Measurements from ENCODE around the gene MAPKAP1. TPM values are rescaled to one million over a fixed set of nuclear protein-coding genes. Genes with fewer than 3 reads are reported as not detected.

MAPKAP1 gene
- total RNA-seq, 4 donors from 2014 or later = 46.7 to 63.0 (median 57.9) TPM

- TF ChIP-seq CTCF (IDR thresholded peaks at IDR 0.05) (no peak), POLR2A (IDR thresholded peaks at IDR 0.05) (no peak)
- intact Hi-C loops (cut with DNase I; ENCODE audit: low total_unique reads) = no loop called here
- DNase-seq (ENCODE audit: low spot score in 2 of 2) = no peak
- H3K4me3 ChIP-seq (ENCODE audit: low read depth, poor library complexity, severe bottlenecking) = no peak overlapping the region
- 98 to 99% methylated on average over 2 of the region's 2 CpGs for WGBS, 2 donors
Observed at GRCh38 chr9:125463926-125464325, 243.1 kb downstream of the MAPKAP1 start.

- no peak for DNase-seq (ENCODE audit: low spot score in 2 of 2)
- WGBS, 2 donors = 80 to 85% methylated on average over 10 of the region's 10 CpGs
- intact Hi-C loops (cut with DNase I; ENCODE audit: low total_unique reads) = no loop called here
- no peak overlapping the region for H3K4me3 ChIP-seq (ENCODE audit: low read depth, poor library complexity, severe bottlenecking)
- TF ChIP-seq CTCF (IDR thresholded peaks at IDR 0.05) = no peak
- no peak for TF ChIP-seq POLR2A (IDR thresholded peaks at IDR 0.05)
Observed at GRCh38 chr9:125462861-125463291, 244.1 kb downstream of the MAPKAP1 start.

GRCh38 chr9:125461636-125462190, 245.3 kb downstream of the MAPKAP1 start:
- TF ChIP-seq CTCF (IDR thresholded peaks at IDR 0.05) (no peak), POLR2A (IDR thresholded peaks at IDR 0.05) (no peak)
- intact Hi-C loops (cut with DNase I; ENCODE audit: low total_unique reads) = no loop called here
- H3K4me3 ChIP-seq (ENCODE audit: low read depth, poor library complexity, severe bottlenecking) = no peak overlapping the region
- no peak for DNase-seq (ENCODE audit: low spot score in 2 of 2)
- WGBS, 2 donors = 89 to 92% methylated on average over 8 of the region's 8 CpGs

- 85 to 89% methylated on average over 8 of the region's 8 CpGs for WGBS, 2 donors
- intact Hi-C loops (cut with DNase I; ENCODE audit: low total_unique reads) = no loop called here
- H3K4me3 ChIP-seq (ENCODE audit: low read depth, poor library complexity, severe bottlenecking) = no peak overlapping the region
- TF ChIP-seq POLR2A (IDR thresholded peaks at IDR 0.05) = no peak
- no peak for TF ChIP-seq CTCF (IDR thresholded peaks at IDR 0.05)
- DNase-seq (ENCODE audit: low spot score in 2 of 2) = no peak
Observed at GRCh38 chr9:125460883-125461635, 245.9 kb downstream of the MAPKAP1 start.

- TF ChIP-seq CTCF (IDR thresholded peaks at IDR 0.05) (no peak), POLR2A (IDR thresholded peaks at IDR 0.05) (no peak)
- intact Hi-C loops (cut with DNase I; ENCODE audit: low total_unique reads) = no loop called here
- WGBS, 2 donors = 95 to 98% methylated on average over 7 of the region's 7 CpGs
Observed at GRCh38 chr9:125460346-125460745, 246.7 kb downstream of the MAPKAP1 start.

More at GRCh38 chr9:125460346-125460745, 246.7 kb downstream of the MAPKAP1 start:
- no peak overlapping the region for H3K4me3 ChIP-seq (ENCODE audit: low read depth, poor library complexity, severe bottlenecking)
- DNase-seq (ENCODE audit: low spot score in 2 of 2) = no peak
